Ovary (tissue), 9 donors: Measurements from ENCODE around the gene TAAR2. TPM values are rescaled to one million over a fixed set of nuclear protein-coding genes. Genes with fewer than 3 reads are reported as not detected.

ENCODE experiments used
- DNase-seq, 5 donors: peaks; one replicate each; pipeline ENCODE4 v3.0.0-alpha.2; 2019 to 2020
- H3K27ac ChIP-seq, 2 donors: fragments of 200-600 bp; one replicate each; pipeline versions ENCODE4 v1.5.1 to v1.8.0; 2019 to 2022
- H3K27me3 ChIP-seq: fragments of 200-600 bp; one replicate; pipeline ENCODE4 v1.8.0; 2022
- H3K36me3 ChIP-seq: fragments of 200-600 bp; sonication (generic); one replicate; pipeline ENCODE4 v1.5.1; 2019
- H3K4me1 ChIP-seq: one replicate; pipeline ENCODE4 v1.8.1; 2013; ENCODE audit warnings: mild to moderate bottlenecking, moderate library complexity; ENCODE audit not compliant: insufficient read depth
- H3K4me3 ChIP-seq: fragments of 200-600 bp; sonication (generic); one replicate; pipeline ENCODE4 v1.5.1; 2017
- H3K9me3 ChIP-seq, 2 donors: fragments of 200-600 bp in 1 of 2; sonication (generic) in 1 of 2; one replicate each; pipeline versions ENCODE4 v1.5.1 to v1.8.1; 2013 to 2019; ENCODE audit warnings: mild to moderate bottlenecking in 1 of 2, moderate library complexity in 1 of 2
- CTCF ChIP-seq, 3 donors: fragments of 450-650 bp in 2 of 3; fragments of 200-600 bp in 1 of 3; IDR thresholded peaks; one replicate each; pipeline versions ENCODE4 v1.5.1 to v1.8.0; 2016 to 2022; ENCODE audit warnings: antibody characterized with exemption in 3 of 3, mild to moderate bottlenecking in 1 of 3
- EP300 ChIP-seq: sonication (generic); formaldehyde crosslinking; IDR thresholded peaks from one replicate; pipeline ENCODE4 v1.6.1; 2017; ENCODE audit warnings: antibody characterized with exemption
- POLR2A ChIP-seq: fragments of 450-650 bp; IDR thresholded peaks from one replicate; pipeline ENCODE4 v1.6.1; 2017; ENCODE audit warnings: antibody characterized with exemption, mild to moderate bottlenecking, moderate library complexity
- WGBS, 3 donors: extraction: QIAGEN DNeasy Blood & Tissue Kit in 1 of 3; methylation state at CpG; one replicate each; pipeline versions ENCODE4 v1.1.5 to v1.1.7; 2013 to 2017; 5-methylcytosine and 5-hydroxymethylcytosine counted together
- intact Hi-C, 4 donors: fragments of 100-400 bp; cut with DNase I; formaldehyde crosslinking; loops; one replicate each; pipeline versions ENCODE4 v1.11.0 to v1.15.1; 2022 to 2023
- polyA plus RNA-seq, 2 donors: library from polyadenylated mRNA; stranded (reverse); fragments of 200-250 nt in 1 of 2; fragments of 350-450 nt in 1 of 2; fragmentation: Illumina TruSeq in 1 of 2; extraction: RNeasy Lipid Tissue Mini Kit (QIAGEN cat#74804) in 1 of 2; gene quantifications; one replicate each; pipeline ENCODE4 v1.2.3, GENCODE V29; 2013 to 2014
- total RNA-seq, 7 donors: library from RNA; depleted of rRNA in 2 of 7; stranded (reverse); fragments of >200 nt in 2 of 7; fragmentation: NEBNext Ultra II Directional in 3 of 7; extraction: Animal tissue kit (Norgen Biotek cat#: 25700) in 3 of 7; gene quantifications; one replicate each; pipeline versions ENCODE4 v1.1.0 to v1.2.4, GENCODE V29; 2016 to 2023
- donor health status: DM: no; HTN: no; CAD: no; lungs with moderate emphysema.
- donor health status: DM: no; HTN: no; CAD: no.
- donor health status: Bipolar disorder and iron deficiency.
- donor health status: DM: yes; HTN: yes; CAD: no.
- donor health status: DM: no; HTN: no; CAD: no.
- donor health status: DM: yes; HTN: yes; CAD: no.

TAAR2 gene
- total and polyA plus RNA-seq, 9 donors, result not detected

GRCh38 chr6:132598473-132598872 is 25.6 kb downstream of the TAAR2 start:
- 55 to 71% (median 59%) methylated on average over 3 of the region's 3 CpGs for WGBS, 3 donors
- Histone ChIP-seq H3K27ac (no peak overlapping the region), H3K27me3 (no peaks in the 10 kb centered on the region), H3K9me3 (no peaks in the 10 kb centered on the region), H3K4me3 (no peak overlapping the region), H3K36me3 (no peaks in the 10 kb centered on the region), H3K4me1 (no peaks in the 10 kb centered on the region)
- TF ChIP-seq POLR2A, result no peak
- no peak for TF ChIP-seq CTCF (IDR thresholded peaks at IDR 0.05)
- no peak for TF ChIP-seq EP300
- intact Hi-C loops, result no loop called here
- DNase-seq, result no peak

- DNase-seq, result no peak
- intact Hi-C loops, result no loop called here
- no peak overlapping the region for H3K27ac ChIP-seq
- no peaks in the 10 kb centered on the region for H3K4me1 ChIP-seq
- TF ChIP-seq CTCF (IDR thresholded peaks at IDR 0.05), result no peak
- TF ChIP-seq EP300, result no peak
- no peak for TF ChIP-seq POLR2A
- 80 to 94% (median 86%) methylated on average over 6 of the region's 6 CpGs for WGBS, 3 donors
- H3K36me3 ChIP-seq, result no peaks in the 10 kb centered on the region
- H3K4me3 ChIP-seq, result no peak overlapping the region
- no peaks in the 10 kb centered on the region for H3K27me3 ChIP-seq
- H3K9me3 ChIP-seq, result no peaks in the 10 kb centered on the region
These were observed 27.9 kb downstream of the TAAR2 start for GRCh38 chr6:132596201-132596600.

- intact Hi-C loops, result no loop called here
- no peaks in the 10 kb centered on the region for H3K4me1 ChIP-seq
- no peaks in the 10 kb centered on the region for H3K27me3 ChIP-seq
- no peaks in the 10 kb centered on the region for H3K36me3 ChIP-seq
- no peak overlapping the region for H3K27ac ChIP-seq
- no peaks in the 10 kb centered on the region for H3K9me3 ChIP-seq
- H3K4me3 ChIP-seq, result no peak overlapping the region
- DNase-seq, result no peak
- 85 to 95% (median 87%) methylated on average over 2 of the region's 2 CpGs for WGBS, 3 donors
- TF ChIP-seq EP300, result no peak
- no peak for TF ChIP-seq CTCF (IDR thresholded peaks at IDR 0.05)
- no peak for TF ChIP-seq POLR2A
These were observed 31.2 kb downstream of the TAAR2 start for GRCh38 chr6:132592855-132593254.

- TF ChIP-seq POLR2A (no peak), CTCF (IDR thresholded peaks at IDR 0.05) (no peak), EP300 (no peak)
- H3K4me1 ChIP-seq, result no peaks in the 10 kb centered on the region
These were observed 33.7 kb downstream of the TAAR2 start for GRCh38 chr6:132590362-132590761.

GRCh38 chr6:132589454-132589853 is 34.6 kb downstream of the TAAR2 start, which contains the start of gene TAAR5:
Gene TAAR5 (minus strand): TSS chr6:132589741. CDS start chr6:132589686, 55 bp downstream.
- Histone ChIP-seq H3K9me3 (no peaks in the 10 kb centered on the region), H3K27me3 (no peaks in the 10 kb centered on the region)
- 48 to 76% (median 68%) methylated on average over 5 of the region's 5 CpGs for WGBS, 3 donors

More at GRCh38 chr6:132590362-132590761, 33.7 kb downstream of the TAAR2 start:
- Histone ChIP-seq H3K36me3 (no peaks in the 10 kb centered on the region), H3K27me3 (no peaks in the 10 kb centered on the region), H3K27ac (no peak overlapping the region), H3K9me3 (no peaks in the 10 kb centered on the region), H3K4me3 (no peak overlapping the region)
- no peak for DNase-seq
- intact Hi-C loops, result no loop called here
- WGBS, 3 donors, result 51 to 77% (median 68%) methylated on average over 1 of the region's 1 CpG

More at GRCh38 chr6:132589454-132589853, 34.6 kb downstream of the TAAR2 start, which contains the start of gene TAAR5:
- intact Hi-C loops, result no loop called here
- TF ChIP-seq EP300 (no peak), CTCF (IDR thresholded peaks at IDR 0.05) (no peak), POLR2A (no peak)
- H3K4me3 ChIP-seq, result no peak within 1 kb of the TSS
- H3K4me1 ChIP-seq, result no peaks in the 10 kb centered on the region
- DNase-seq, result no peak
- no peaks in the 10 kb centered on the region for H3K36me3 ChIP-seq
- no peak within 1 kb of the TSS for H3K27ac ChIP-seq
